GM21526 (cell line): ENCODE results near the gene RANBP3.
"Not testable (repeated sequence)": the region's sequence is repeated elsewhere in the genome, so short reads cannot be mapped to it uniquely, and the experiment has no call there.

Experiments
- ATAC-seq: cut with Tn5 transposase; IDR thresholded peaks from one replicate; pipeline ENCODE4 v1.9.1; 2021; ENCODE audit warnings: moderate library complexity; ENCODE audit not compliant: unreplicated experiment, low FRiP score

Gene RANBP3

DNA sequence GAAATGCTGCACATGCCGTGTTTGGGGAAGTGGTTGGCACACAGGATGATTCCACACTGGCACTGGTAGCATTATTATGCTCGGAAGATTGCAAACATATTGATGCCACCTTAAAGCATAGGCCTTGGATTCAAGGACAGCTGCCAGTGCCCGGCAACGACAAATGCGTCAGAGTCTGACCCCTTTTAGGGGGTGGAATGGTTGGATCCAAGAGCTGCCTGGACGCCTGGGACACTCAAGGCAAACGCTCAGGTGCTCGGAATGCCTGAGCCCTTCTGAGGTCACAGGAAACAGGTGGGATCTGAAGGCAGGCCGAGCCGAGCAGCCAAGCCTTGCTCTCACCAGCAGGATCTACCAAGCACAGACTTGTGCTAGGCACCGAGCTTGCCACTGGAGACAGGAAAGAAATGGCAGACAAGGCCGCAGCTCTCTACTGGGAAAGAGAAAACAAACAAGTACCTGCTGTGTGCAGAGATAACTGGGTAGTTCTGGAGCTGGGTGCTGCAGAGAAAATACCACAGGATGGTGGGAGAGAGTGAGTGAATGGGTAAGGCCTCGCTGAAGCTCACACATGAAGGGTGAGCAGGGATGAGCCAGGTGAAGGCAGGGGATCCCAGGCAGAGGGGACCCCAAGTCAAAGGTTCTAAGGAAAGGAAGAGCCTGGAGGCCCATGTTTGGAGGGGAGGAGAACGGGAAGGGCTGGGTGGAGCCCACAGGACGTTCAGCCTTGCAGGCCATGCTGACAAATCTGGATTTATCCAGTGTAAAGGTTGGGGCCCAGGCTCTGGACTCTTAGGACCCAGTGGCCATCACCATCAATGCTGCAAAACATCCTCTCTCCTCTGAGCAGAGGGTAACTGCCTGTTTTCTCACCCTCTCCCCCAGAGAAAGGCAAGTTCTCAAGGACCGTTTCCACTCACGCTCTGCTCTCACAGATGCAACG is 9.2 kb downstream of the RANBP3 start:
- no peak for ATAC-seq

DNA sequence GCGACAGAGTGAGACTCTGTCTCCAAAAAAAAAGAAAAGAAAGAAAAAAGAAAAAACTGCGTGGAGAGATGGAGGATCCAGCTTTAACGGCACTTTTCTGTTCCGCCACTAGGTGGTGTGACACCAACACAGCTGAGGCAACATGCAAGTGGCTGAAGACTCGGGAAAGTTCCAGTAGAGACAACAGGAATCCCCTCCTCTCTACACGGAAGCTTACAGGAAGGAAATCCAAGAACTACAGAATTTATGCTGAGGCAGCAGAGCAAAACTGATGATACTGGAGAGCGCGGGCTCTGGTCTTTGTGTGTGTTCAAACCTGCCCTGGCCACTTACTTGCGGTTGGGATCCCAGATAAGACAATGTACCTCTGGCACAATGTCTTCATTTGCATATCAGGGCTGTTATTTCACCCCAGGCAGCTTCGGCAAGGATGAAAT is 9.9 kb downstream of the RANBP3 start:
- ATAC-seq = no peak

DNA sequence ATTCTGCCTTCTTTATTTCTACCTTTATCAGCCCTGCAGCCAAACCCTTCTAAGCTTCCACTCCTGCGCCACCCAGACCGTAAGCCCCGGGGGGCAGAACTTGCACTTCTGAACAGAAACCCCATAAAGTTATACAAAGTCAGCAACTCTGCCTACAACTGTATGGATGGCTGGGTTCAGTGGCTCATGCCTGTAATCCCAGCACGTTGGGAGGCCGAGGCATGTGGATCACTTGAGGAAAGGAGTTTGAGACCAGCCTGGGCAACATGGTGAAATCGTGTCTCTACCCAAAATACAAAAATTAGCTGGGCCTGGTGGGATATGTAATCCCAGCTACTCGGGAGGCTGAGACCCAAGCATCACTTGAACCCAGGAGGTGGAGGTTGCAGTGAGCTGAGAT is 10.4 kb downstream of the RANBP3 start:
- ATAC-seq = no peak

DNA sequence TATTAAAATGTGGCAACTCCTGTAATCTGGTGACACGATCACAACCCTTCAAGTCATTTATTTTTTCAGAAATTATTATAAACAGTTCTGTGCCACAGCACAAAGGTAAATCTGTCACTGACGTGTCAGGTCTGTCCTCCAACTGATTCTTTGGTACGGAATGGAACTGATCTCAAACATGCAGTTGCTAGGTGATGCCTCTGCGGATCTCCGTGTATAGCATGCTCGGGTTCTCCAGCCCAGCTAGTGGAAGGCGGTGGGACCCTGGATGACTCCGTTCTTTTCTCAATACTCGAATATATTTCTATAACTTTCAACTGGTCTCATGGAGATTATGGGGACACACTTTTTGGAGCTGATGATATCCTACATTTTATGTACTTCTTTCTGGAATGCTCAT is 11.0 kb downstream of the RANBP3 start:
- ATAC-seq = no peak

DNA sequence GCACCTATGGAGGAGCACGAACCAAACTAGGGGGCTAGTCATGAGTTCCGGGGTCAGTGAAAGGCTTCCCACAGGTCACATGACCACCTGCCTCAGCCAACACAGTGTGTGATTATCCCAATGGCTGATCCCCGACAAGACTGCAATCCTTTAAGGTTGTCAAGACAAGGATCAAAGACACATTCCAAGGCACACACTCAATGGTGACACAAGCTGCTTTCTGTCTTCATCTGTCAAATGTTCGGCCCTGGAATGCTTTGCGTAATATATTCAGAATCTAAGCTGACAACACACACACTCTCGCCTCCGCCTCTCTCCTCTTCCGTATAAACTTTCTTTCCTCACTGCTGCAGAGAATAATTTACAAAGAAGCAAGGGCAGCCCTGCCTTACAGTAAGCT is 11.7 kb downstream of the RANBP3 start:
- ATAC-seq = no peak

DNA sequence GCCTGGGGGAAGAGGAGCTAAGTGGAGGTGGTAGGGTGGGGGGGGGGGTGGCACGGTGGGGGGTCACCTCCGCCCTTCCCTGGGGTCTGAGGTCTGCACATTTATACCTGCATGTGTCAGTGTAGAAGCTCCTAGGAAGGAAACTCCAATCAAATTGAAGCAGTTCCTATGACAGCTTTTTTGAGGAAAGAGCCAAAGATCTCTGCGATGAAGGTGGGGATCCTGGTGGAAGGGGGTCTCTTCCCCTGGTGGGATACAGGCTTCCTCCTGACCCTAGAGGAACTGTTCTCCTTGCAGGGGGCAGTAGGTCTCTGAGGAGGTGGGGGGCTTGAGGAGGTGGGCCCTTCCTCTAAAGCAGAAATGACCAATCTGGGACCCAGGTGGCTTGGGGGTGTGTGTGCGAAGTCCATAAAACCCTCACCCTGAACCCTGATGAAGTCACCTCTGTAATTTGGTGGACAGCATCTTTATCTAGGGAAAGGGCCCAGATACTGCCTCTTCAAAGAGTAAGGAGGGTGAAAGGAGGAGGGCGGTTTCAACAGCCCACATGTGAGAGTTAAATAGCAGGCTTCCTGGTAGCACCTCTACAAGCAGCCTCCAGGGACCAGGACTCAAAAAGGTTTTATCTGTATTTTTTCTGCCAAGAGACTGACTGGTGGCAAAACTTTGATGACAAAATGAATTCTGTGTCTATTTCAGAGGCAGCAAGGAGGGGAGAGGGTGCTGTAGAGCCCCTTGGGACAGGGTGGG is 12.9 kb downstream of the RANBP3 start:
- no peak for ATAC-seq

DNA sequence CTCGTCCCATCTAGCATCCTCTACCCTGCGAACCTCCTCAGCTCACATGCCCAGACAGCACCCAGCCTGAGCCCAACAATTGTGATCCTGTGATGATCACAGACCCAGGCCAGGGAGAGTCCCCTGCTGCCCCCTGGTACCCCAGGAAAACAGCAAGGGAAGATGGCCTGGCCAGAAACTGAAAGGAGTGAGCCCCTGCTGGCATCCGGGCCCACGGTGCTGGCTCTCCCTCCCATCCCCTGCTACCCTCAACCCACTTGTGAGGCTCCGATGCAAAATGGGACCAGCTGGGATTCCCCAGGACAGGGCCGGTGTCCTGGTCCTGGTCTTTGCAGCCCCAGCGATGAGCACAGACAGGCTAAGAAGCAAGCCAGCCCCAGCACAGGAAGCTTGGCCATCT is 14.1 kb downstream of the RANBP3 start:
- no peak for ATAC-seq

DNA sequence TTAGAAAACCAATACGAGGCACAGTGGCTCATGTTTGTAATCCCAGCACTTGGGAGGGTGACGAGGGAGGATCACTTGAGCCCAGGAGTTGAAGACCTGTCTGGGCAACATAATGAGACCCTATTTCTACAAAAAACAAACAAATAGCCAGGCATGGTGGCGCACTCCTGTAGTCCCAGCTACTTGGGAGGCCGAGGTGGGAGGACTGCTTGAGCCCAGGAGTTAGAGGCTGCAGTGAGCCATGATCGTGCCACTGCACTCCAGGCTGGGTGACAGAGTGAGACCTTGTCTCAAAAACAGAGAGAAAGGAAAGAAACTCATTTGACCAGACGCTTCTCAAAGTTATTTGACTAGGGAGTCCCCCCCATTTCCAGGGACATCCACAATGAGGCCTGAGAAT is 14.7 kb downstream of the RANBP3 start:
- not testable (repeated sequence) for ATAC-seq

DNA sequence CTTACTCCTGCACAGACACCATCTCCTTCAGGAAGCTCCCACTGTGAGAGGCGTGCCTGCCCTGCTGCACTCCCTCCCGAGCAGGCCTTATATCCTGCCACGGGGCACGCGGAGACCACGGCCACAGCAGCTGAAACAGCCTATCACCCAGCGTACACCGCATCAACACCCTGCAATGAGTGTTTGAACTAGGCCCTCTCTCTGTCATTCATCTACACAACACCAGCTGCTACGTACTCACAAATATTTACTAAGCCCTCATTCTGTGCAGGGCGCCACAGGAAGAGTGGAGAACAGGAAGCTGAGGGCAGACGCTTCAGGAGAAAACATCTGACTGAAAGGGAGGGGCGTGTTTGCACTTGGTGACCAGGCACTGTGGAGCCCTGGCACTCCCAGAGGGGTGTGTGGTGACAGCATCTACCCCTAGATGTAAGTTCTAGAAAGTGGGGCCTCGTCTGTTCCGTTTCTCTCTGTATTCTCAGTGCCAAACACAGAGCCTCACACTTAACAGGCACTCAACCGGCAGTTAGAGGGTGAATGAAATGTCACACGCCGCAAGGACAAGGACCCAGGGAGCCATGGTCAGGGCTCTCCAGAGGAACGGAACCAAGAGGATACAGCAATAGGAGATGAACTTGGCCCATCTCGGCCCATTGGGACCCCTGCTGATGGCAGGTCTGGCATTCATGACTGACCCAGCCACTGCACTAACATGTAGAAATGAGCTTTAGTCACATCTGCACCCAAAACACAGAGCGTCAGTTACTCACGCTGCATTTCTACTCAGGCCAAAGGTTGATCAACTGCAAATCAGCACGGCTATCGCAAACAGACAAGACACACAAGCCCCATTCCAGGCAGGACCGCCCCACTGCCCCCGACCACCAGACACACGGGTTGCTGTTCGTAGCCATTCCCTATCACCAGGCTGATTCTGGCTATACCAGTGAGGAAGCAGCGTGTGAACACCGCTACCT is 15.7 kb downstream of the RANBP3 start:
- ATAC-seq = no peak

DNA sequence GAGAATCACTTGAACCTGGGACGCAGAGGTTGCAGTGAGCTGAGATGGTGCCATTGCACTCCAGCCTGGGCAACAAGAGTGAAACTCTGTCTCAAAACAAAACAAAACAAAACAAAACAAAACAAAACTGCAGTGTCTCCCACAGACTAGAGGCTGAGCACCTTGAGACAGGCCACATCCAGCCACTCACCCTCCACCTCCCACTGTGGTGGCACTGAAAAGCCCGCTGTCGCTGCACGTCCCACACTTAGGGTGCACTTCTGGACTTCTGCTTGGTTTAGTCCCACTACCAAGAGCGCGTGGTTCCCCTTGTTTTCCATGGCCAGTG is 16.3 kb downstream of the RANBP3 start:
- ATAC-seq = not testable (repeated sequence)

DNA sequence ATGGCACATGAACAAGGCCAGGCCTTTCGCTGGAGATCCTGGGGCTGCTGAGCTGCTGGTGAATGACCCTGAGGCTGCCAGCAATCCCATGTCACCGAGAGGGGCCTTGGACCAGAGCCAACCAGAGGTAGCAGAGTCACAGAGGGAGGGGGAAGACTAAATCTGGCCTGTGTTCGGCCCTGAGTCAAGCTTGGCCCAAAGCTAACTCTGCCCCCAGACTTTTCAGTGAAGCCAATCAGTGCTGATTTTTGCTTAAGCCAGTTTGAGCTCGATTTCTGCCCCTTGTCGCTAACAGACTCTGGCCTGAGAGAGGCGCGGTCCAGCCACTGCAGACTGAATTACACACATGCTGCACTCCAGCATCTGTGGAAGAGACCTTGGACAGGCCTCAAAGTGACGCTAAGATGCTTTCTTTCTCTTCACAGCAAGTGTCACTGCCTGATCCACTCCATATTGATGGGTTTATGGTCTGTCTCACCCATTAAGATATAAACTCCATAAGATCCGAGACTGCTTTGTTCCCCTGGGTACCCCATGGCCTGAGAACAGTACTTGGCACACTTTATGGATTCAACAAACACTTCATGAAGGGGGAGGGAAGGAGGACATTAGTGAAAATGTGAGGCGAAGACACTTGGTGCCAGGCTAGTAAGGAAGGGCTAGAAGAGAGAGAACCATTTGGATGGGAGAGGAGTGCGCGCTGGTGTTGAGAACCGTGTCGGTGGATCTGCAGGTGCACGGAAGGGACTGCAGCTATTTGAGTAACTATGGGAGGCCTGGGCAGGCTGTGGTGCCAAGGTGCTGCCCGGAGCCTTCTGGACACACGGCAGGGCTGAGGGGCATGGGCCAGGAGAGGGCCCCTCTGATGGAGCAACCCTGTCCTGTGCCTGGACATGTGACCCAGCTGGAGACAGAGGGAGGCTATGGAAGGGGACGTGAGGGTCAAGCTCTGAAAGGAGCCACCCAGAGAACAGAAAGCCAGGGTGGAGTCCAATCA is 17.6 kb downstream of the RANBP3 start:
- ATAC-seq = no peak

DNA sequence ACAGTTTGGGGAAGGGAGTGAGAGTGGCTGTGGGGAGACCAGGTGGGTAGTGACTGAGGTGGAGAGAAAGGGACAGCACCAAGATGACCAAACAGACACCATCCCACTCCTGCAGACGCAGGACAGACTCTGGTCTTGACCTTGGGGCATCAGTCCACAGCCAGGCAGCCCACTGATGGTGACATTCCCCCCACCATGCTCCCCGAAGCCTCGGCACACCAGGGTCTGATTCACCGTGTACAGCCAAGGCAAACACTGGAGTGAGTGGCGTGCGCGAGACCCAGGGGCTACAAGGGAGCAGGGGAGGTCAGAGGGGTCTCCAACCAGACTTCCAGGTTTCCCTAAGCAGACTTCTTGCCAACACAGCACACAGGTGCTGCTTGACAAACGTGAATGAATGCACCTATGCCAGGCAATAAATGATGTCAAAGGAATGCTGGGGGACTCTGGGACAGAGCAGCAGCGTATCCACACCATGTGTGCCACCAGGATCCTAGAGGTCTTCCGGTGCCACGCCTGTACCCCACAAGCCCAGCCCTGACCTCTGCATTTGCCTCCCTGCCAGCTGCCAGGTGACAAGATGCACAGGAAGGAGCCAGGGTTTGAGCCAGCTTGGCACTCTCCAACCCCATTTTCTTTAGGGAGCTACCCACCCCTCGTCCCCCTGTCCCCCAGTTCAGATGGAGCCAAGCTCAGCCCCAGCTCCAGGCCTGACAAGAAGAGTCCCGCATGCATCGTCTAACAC is 18.5 kb downstream of the RANBP3 start:
- no peak for ATAC-seq

DNA sequence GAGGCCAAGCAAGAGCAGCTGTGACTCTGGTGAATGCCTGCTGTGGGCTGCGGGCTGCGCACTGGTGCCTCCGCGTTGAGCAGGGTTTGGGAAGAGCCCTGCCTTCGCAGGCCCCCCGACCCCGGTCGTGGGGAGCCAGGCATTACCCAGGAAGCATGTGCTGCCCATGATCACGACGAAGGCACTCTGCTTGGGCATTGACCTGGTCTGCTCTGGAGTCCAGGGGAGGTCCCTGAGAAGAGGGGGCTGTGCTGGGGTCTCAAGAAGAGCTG is 19.2 kb downstream of the RANBP3 start:
- ATAC-seq = no peak

DNA sequence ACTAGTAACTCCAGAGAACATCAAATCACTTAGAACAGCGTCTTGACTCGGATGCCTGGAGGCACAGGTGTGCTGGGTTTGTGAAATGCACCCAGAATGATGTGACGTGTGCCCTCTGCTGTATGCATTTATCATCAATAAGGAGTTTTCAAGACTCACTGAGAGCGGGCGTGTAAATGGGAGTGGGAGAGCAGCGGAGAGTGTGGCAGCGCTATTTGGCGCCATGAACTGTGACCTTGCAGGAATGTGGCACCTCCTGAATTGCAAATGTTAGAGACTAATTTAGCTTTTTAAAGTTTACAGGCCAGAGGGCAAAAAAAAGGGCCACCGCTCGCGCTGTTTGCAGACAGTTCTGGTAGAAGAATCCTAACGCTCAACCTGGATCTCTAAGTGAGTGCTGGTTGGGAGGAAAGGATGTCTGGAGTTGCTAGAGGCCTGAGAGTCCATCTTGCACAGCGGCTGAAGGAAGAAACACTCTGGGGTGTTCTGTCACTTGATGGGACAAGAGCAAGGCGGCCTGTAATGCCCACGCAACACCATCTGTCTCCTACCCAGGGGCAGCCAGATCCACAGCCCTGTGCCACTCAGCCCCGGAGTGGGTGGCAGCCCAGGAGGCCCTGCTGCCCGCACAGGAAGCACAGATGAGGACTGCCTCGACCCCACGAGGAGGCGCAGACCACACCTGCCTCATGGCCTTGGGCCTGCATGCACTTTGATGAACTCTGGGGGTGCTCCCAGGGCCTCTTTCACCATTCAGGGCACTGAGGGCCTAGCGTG is 19.7 kb downstream of the RANBP3 start:
- ATAC-seq = no peak

DNA sequence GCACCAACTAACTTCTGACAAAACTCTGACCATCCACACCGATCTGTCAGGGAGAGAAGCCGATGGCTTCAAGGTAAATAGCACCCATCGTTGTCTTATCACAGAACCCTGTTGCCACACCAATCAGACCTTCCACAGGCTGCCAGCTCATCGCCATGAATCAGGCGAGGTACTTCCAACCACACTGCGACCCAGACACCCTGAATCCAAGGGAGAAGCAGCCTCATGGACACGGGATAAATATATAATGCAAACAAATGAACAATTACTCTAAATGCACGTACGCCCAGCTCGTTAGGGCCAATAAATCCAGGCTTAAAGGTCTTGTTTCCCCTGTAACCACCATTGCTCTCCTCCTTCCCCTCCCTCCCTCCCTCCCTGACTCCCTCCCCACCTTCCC is 20.8 kb downstream of the RANBP3 start:
- no peak for ATAC-seq

DNA sequence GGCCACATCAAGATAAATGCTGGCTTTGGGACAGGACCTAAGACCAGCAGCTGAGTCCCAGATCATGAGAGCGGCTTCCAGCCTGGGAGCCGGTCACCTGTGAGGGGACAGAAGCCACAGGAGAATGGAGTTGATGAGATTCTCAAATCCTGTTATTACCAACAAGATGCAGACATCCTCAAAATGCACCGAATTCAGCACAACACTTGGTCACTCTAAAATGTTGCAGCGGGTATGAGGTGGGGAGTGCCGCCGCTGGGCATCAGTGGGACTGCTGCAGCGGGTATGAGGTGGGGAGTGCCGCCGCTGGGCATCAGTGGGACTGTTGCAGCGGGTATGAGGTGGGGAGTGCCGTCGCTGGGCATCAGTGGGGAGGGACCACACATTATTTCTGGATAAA is 21.2 kb downstream of the RANBP3 start:
- ATAC-seq = no peak

DNA sequence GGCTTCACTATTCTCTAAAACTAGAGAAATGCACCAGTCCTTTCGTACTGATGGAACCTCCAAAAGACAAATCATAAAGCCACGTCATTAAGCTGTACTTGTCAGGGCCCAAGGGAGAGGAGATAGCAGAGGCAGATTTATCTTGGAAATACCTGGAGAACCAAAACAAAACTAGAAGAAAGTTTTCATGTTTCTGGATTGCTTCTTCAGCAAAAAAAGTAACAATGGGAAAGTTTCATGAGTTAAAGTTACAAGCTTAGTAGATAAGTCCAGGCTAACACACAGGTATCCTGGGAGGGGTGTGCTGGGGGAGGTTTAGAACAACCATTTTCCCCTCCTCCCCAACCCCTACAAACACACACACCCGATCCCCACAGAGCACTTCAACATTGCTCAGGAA is 21.6 kb downstream of the RANBP3 start:
- no peak for ATAC-seq

DNA sequence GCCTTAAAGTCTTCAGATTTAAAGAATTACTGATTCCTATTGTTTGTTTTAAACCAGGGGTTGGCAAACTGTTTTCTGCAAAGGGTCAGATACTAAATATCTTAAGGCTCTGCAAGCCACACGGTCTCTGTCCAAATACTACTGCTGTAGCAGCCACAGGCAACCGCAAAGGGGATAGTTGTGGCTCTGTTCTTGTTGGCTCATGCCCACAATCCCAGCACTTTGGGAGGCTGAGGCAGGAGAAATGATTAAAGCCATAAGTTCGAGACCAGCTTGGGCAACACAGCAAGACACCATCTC is 22.4 kb downstream of the RANBP3 start:
- ATAC-seq = no peak

DNA sequence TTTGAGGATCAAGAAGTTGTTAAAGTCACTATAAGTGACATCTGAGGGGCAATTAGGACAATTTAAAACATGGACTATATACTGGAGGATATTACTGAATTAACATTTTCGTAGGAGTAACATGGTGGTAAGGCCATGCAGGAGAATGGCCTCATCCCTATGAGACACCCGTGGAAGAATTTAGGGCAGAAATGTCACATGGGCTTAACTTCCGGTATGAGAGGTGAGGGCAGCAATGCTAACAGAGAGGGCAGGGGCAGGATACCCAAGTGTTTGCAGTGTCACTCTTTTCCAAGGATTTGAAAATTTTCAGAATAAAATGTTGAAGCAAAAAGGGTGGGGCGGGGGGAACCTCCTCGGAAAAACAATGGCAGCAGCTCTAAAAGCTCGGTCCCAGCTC is 23.6 kb downstream of the RANBP3 start:
- ATAC-seq = no peak
